HG03159 (cell line): ENCODE measurements around the gene OR52B2.

Source experiments
- ATAC-seq: cut with Tn5 transposase; IDR thresholded peaks from one replicate; pipeline ENCODE4 v1.9.1; 2021; ENCODE audit warnings: mild to moderate bottlenecking, moderate library complexity; ENCODE audit not compliant: unreplicated experiment

The OR52B2 gene

DNA sequence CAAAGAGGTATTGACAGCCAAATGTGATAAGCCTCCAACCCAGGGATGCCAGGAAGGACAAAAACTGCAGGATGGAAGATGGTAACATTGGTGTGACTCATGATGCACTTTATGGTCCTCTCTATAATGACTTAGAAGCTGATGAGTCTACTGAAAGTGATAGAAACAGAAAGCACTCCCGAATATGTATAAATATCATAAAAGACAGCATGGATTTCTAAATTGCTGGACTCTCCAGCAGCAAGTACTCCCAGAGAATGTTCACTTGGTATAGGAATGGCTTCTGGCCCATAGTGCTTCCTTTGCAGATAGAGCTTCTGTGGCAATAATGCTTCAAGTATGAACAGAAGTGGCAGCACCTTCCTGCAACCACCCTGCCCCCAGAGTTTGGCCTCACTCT is at the start of gene OR52B2:
TSS of gene OR52B2 (minus strand) at position 101 of the 400 bp plus-strand sequence. CDS start at position 101, 0 bp downstream.
- ATAC-seq = no peak

DNA sequence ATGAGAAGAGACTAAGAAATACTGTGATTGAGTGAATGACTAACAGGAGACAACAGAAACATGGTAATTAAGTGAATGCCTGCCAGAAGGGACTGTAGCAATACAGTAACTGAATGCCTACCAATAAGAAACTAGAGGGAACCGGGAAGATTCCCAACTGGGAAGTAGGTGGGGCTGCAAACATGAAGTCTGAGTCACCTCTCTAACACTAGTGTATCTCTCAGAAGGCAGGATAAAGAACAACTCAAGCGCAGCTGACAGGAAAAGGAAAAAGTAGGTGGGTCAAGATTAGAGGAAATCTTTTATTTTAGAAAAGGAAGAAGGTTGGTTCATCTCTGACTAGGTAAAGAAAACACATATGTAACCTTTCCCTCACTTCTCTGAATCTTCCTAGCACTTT is 49.2 kb upstream of the OR52B2 start:
- ATAC-seq = no peak

- no peak for ATAC-seq
These were observed 47.6 kb upstream of the OR52B2 start for GRCh38 chr11:6217722-6218121.

DNA sequence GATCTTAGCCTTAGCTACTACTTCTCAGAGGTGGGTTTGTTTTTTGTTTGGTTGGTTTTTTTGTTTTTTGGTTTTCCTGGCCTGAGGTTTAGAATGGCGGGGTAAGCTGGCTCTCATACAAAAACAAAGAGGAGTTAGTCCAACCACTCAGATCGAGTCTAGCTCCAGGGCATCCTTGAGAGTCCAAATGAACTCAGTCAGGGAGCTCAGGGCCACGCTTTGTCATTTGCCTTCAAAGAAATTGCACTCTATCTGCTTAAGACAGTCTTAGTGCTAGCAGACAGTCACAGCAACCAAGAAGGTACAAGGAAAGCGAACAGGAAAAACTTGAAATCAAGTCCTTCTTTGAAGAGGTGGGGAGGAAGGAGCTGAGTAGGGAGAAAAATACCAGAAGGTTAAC is 46.4 kb upstream of the OR52B2 start:
- ATAC-seq = no peak

DNA sequence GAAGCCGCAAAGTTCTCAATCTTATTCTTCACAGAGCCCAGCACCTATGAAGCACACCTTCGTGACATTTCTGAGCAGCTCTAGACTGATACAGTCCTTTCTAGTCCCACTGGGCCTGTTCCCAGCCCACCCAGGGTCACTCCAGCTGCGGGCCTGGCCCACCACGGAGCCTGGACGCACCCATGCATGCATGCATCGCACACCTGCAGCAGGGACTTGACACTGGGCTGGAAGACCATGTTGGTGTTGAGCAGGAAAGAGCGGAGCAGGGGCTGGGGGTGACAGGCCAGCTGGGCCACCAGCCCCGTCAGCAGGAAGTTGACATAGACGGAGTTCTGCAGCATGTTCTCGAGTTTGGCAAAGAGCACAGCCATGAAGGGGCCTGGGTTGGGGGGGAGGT is 44.4 kb upstream of the OR52B2 start:
- ATAC-seq = no peak

DNA sequence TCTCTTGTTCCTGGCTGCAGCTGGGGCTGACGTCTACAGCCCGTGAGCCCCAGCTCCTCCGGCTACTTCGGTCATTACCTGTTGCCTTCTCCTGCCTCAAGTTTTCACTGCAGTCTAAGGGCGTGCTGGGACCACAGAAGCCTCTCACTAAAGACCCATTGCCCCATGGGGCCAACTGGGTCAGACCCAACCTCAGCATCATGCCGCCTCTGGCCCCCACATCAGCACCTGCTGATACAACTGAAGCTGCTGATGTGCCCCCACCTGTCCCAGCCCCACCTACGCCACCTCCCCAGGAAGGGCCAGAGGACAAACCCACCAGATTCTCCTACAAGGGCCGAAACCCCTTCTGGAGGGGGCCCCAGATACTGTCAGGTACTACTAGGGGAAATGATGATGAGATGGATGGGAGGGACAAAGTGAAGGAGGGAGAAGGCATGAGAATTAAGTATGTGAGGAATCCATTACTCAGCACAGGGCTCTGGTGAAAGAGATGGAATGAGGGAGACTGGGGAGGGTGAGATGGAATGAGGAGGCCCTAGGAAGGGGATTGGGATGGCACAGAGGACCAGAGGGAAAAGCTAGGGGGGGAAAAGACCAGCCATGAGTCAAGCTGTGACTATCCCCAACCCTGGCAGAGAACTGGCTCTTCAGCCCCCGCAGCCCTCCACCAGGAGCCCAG is 40.3 kb upstream of the OR52B2 start:
- ATAC-seq = no peak

DNA sequence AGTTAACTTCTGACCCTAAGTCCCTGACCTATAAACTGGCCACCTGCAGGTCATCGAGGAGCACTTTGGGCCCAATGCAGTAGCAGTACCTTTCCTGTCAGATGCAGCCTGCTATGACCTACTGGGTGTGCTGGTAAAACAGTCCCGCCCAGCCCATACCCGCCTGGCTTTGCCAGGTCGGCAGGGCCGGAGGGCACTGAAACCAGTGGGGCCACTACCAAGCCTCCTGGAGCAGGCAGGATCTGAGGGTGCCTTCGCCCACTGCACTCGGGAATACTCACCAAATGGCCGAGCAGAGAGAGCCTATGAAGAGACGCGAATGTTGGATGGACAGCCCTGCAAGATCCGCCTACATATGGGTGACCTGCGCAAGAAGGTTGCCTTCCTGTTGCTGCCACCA is 39.7 kb upstream of the OR52B2 start:
- no peak for ATAC-seq

DNA sequence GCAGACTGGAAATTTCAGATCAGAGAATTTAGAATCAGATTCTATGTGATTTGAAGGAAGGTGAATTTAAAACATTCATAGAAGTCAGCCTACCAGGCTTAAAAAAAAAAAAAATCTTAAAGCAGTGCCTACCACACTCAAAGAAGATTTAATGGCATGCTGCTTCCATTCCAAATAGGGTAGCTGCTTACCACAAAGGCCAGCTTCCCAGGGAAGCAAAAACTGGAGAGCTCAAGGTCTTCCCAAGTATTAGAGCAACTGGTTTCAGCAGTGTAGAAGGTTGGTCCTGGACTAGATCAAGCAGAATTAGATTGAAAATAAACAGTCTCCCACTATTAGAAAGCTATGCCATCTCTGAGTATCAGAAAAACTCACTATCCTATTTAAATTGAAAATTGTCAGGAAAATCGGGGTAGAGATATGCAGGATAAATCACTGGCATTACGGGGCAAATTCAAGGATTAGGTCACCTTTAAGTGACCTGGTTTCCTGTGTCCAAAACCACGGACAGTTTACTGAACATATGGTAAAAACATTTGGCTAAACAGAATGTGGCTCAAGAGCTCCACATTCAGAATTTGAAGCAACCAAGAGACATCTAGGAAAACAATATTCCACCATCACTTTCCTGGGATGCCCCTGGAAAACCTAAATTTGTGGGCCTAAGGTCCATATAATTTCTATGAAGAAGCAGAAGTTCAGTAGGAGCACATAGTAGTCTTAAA is 36.5 kb upstream of the OR52B2 start:
- no peak for ATAC-seq

- no peak for ATAC-seq
These were observed 35.2 kb upstream of the OR52B2 start, which contains the start of gene C11orf42 for GRCh38 chr11:6205366-6205765. Gene C11orf42, plus strand, starts transcription at chr11:6205557. Its CDS starts 59 bp downstream, at chr11:6205616.

DNA sequence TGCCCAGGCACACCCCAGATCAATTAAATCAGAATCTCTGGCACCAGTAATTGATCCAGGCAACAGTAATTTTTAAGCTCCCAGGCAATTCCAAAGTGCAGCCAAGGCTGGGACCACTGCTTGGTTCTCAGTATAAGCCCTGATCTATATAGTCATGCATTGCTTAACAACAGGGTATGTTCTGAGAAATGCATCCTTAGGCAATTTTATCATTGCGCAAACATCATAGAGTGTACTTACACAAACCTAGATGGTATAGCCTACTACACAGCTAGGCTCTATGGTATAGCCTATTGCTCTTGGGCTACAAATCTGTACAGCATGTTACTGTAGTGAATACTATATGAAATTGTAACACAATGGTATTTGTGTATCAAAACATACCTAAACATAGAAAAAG is 34.6 kb upstream of the OR52B2 start:
- no peak for ATAC-seq

DNA sequence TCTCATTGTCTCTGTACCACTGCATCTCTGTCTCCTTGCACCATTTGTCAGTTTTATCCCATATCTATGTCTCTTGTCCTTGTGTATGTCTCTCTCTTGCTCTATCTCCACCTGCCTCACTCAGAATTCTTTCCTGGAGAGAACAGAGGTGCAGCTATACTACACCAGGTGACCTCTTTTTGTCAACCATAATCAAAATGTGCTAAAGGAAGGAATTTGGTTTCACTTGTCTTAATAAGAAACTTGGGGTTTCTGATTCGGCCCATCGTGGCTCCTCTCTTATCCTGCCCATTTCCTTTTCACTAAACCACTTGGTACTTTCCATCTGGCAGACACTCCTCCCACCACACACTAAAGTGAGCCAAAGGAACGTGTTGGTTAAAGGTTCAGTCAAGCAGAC is 33.2 kb upstream of the OR52B2 start:
- peak; percentile 69 for ATAC-seq

DNA sequence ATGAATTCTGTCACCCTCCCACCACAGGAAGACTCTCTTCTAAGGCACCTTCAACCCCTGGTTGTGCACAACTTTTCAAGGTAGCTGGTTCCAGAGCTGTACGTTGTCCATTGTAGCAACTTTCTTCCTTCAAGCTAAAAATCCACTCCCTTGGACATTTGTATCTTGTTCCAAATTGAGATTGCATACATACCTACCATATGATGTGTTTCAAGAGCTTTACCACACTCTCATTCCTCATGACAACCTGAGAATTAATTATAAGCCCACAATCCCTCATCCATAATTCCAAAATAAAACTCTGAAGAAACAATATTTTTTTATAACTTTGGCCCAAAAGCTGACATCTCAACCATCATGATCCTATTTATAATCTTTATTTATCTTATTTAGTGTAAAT is 31.9 kb upstream of the OR52B2 start:
- no peak for ATAC-seq

GRCh38 chr11:6201481-6201880 is 31.4 kb upstream of the OR52B2 start:
- ATAC-seq = no peak

DNA sequence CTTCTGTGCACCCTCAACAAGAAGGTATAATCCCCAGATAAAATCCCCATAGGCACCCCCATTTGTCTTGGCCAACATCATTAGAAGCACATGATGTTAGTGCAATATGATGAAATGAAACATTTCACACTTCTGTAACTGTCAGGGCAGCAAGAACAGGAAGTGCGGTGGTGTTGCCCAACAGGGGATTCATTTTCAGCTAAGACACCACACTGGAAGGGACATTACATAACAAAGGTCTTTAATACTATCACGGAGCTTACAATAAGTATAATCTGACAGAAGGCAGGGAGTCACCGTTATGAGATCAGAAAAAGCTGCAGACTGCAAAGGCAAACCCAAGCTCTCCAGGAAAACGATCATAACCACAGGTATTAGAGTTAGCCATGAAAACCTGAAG is 30.8 kb upstream of the OR52B2 start:
- no peak for ATAC-seq

DNA sequence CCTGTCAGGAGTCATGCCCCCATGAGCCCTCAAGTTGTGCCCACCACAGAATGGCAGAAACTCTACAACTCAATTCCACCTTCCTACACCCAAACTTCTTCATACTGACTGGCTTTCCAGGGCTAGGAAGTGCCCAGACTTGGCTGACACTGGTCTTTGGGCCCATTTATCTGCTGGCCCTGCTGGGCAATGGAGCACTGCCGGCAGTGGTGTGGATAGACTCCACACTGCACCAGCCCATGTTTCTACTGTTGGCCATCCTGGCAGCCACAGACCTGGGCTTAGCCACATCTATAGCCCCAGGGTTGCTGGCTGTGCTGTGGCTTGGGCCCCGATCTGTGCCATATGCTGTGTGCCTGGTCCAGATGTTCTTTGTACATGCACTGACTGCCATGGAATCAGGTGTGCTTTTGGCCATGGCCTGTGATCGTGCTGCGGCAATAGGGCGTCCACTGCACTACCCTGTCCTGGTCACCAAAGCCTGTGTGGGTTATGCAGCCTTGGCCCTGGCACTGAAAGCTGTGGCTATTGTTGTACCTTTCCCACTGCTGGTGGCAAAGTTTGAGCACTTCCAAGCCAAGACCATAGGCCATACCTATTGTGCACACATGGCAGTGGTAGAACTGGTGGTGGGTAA is 29.2 kb upstream of the OR52B2 start, which contains the start of gene OR52W1:
TSS of gene OR52W1 (plus strand) at position 51 of the 637 bp plus-strand sequence. CDS start at position 51, 0 bp downstream.
- ATAC-seq = no peak

- no peak for ATAC-seq
These were observed 27.5 kb upstream of the OR52B2 start for GRCh38 chr11:6197466-6198200.

DNA sequence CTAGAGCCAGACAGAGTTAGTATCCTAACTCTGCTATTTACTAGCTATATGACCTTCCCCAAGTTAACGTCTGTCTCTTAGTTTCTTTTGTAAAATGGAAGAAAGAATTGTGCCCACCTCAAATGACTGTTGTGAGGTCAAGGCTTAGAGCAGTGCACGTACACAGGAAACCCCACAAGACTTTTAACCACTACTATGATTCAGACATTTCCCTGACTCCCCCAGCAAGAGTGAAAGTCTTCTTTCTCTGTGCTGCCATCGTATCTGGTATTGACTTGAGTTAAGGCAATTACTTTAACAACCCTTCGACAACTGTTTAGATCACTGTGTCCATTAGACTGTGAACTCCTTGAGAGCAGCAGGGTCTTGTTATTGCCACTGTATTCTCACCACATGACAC is 26.3 kb upstream of the OR52B2 start:
- no peak for ATAC-seq

- ATAC-seq = no peak
These were observed 24.0 kb upstream of the OR52B2 start for GRCh38 chr11:6194065-6194581.

GRCh38 chr11:6191742-6192141 is 21.6 kb upstream of the OR52B2 start:
- no peak for ATAC-seq

DNA sequence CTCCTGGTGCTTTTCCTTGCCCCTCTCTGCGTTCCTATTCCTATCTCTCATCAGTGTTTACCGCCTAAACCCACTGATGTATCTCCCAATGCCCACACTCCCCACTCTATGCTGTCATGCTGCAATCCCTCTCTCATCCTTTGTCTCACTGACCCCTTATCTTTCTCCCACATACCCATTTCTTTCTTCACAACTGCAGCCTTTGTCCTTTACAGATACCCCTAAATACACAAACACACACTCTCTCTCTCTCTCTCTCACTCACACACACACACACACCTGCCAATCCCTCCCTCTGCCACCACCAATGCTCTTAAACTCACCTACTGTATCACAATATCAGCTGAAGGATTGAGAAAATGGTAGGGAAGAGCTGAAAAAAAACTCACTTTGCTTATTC is 5.3 kb upstream of the OR52B2 start:
- ATAC-seq = no peak
